IPS DF 6.9 (cell line): ENCODE measurements around the gene TNFAIP8.

Experiments
- DNase-seq: peaks from one replicate; pipeline ENCODE4 v3.0.0-alpha.2; 2013; ENCODE audit warnings: low read depth, low spot score
- H3K27ac ChIP-seq: one replicate; pipeline ENCODE4 v1.5.1; 2013; ENCODE audit warnings: low read length, control low read depth
- H3K27me3 ChIP-seq: 2 replicates; pipeline ENCODE4 v1.6.1; 2013; ENCODE audit warnings: mild to moderate bottlenecking, low read length; ENCODE audit not compliant: control insufficient read depth, insufficient read depth
- H3K36me3 ChIP-seq: 2 replicates; pipeline ENCODE4 v1.6.1; 2013; ENCODE audit warnings: low read length; ENCODE audit not compliant: control insufficient read depth, insufficient read depth
- H3K4me1 ChIP-seq: 2 replicates; pipeline ENCODE4 v1.6.1; 2013; ENCODE audit warnings: low read length; ENCODE audit not compliant: control insufficient read depth, insufficient read depth
- H3K4me3 ChIP-seq: 2 replicates; pipeline ENCODE4 v1.5.1; 2013; ENCODE audit warnings: mild to moderate bottlenecking, low read length
- H3K9me3 ChIP-seq: 2 replicates; pipeline ENCODE4 v1.6.1; 2013; ENCODE audit warnings: low read length, inconsistent platforms; ENCODE audit not compliant: control insufficient read depth, insufficient read depth
- WGBS: extraction: QIAGEN DNeasy Blood & Tissue Kit; methylation state at CpG from one replicate; pipeline ENCODE4 v1.1.7; 2013; ENCODE audit warnings: mixed read lengths, missing lambda C conversion rate; ENCODE audit not compliant: insufficient read length, insufficient coverage; 5-methylcytosine and 5-hydroxymethylcytosine counted together

Gene TNFAIP8

DNA sequence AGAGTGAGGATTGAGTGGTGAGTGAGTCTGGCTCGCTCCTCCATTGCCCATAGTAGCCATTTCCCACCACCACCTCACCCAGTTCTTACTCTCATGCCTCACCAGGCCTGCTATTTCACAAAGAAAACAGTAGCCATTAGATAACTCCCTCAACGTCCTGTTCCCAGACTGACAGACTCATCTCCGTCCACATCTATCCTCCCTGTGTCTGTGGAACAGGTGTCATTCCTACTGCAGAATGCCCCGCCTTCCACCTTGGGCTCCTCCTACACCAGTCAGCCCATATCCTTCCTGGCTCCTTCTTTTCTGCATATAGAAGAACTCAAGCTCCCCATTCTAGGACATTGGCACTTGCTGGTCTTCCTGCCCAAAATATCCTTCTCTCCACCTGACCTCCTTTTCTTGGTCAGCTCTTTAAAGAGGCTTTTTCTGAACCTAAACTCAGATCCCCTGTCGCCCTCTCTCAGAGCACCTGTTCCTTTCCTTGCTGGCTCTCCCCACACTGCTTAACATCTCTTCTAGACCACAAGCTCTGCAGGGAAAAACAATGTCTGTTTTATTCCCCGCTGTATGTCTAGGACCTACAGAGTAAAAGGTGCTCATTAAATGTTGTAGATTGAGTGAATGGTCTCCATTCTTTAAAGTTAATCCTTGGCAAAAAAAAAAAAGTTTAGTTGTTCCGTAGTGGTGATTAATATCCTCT, 3.2 kb downstream of the TNFAIP8 start:
- Histone ChIP-seq H3K27me3 (no peaks in the 10 kb centered on the region), H3K9me3 (no peaks in the 10 kb centered on the region), H3K4me3 (no peak overlapping the region), H3K36me3 (no peaks in the 10 kb centered on the region), H3K4me1 (peaks cover 5% of the 10 kb centered on the region), H3K27ac (no peak overlapping the region)
- WGBS, result no CpG with 5 or more reads among the region's 7 CpGs
- DNase-seq, result no peak

DNA sequence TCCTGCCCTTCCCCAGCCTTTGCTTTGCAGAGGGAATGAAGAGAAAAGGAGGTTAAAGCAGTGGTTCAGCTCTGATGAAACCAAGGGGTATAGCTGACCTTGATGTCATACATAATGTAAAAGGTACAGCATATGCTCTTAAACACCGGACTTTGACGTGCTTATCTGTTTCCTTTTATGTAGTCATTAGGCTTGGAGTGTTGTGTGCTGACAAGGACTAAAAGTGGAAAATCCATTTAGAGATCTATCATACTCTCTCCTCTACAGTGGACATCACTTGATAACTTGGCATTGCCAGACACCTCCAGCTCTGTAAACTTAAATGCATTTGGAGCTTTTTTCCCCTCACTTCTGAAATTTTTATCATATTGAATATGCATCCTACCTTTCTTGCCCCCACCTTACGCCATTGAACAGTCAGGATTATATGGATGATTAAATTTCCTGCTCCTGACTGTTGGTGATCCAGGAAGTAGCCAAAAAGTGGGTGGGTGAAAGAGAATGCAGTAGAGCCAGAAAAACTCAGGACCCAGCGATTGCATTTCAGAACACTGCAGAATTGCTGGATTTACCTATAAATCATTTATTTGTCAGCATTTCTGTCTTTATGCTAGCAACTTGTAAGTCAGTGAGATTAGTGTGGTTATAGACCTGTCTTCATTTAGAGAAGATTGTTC, 4.1 kb downstream of the TNFAIP8 start:
- Histone ChIP-seq H3K27ac (no peak overlapping the region), H3K9me3 (no peaks in the 10 kb centered on the region), H3K27me3 (no peaks in the 10 kb centered on the region), H3K4me1 (peaks cover 5% of the 10 kb centered on the region), H3K36me3 (no peaks in the 10 kb centered on the region), H3K4me3 (no peak overlapping the region)
- WGBS, result no CpG with 5 or more reads among the region's 4 CpGs
- DNase-seq, result no peak

DNA sequence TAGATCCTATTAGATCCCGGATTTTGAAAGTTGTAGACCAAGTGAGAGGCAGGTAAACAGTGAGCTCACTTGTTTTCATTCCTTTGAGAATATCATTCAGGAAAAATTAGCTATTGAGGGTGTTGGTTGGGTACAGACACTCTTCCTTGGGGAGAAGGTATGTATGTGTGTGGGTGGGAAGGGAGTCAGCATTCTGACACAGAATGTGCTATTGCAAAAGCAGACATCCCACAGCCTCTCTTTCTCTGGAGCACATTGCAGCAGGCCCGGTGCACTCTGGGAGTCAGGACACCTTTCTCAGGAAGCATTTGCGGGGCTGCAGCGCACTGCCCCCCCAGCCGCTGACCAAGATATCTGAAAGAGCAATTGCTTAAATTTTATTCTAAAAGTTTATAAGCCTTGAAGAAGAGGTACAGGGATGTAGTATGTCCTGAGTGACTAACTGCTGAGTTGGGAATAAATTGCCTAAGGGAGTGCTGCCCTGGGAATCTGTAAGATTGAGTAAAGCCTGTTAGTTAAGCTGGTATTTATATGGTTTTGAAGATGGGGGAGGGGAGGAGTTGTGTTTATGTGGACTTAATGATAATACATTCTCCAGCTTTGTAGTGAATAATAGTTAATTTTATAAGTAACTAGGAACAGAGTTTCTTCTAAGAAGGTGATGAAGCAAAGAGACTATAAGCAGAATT, 5.2 kb downstream of the TNFAIP8 start:
- H3K27ac ChIP-seq, result no peak overlapping the region
- no peak for DNase-seq
- no CpG with 5 or more reads among the region's 5 CpGs for WGBS
- H3K9me3 ChIP-seq, result no peaks in the 10 kb centered on the region
- H3K36me3 ChIP-seq, result no peaks in the 10 kb centered on the region
- H3K4me3 ChIP-seq, result no peak overlapping the region
- no peaks in the 10 kb centered on the region for H3K27me3 ChIP-seq
- peaks cover 5% of the 10 kb centered on the region for H3K4me1 ChIP-seq

DNA sequence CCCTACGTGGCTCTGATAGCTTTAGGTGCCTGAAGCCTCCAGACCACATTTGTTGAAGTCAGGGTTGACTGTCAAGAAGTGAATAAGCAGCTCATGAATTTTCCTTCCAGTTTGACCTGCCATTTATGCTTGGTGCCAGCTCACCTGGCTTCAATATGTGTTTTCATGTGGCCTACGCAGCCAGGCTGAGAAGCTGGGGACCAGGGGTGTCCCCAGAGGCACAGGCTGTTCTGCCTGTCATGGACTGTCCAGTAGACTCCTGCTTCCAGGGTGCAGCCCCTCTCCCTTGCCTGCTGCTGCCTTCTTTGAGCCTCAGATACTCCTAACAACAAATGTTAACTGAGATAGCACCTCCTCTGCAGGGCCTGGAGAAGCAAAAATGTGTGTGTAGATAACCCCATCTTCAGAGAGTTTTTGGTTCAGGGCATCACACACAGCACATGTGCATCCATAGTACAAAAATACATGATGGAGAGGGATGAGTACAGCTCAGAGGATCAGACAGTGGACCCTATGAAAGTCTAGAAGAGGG, 5.8 kb downstream of the TNFAIP8 start:
- no peak for DNase-seq
- no peak overlapping the region for H3K4me3 ChIP-seq
- peaks cover 5% of the 10 kb centered on the region for H3K4me1 ChIP-seq
- H3K27me3 ChIP-seq, result no peaks in the 10 kb centered on the region
- WGBS, result no CpG with 5 or more reads among the region's 2 CpGs
- H3K9me3 ChIP-seq, result no peaks in the 10 kb centered on the region
- H3K36me3 ChIP-seq, result no peaks in the 10 kb centered on the region
- no peak overlapping the region for H3K27ac ChIP-seq

- Histone ChIP-seq H3K27ac (no peak overlapping the region), H3K36me3 (no peaks in the 10 kb centered on the region), H3K9me3 (no peaks in the 10 kb centered on the region), H3K27me3 (no peaks in the 10 kb centered on the region), H3K4me3 (no peak overlapping the region), H3K4me1 (peaks cover 5% of the 10 kb centered on the region)
- no peak for DNase-seq
- WGBS, result no CpG with 5 or more reads among the region's 2 CpGs
Measured at GRCh38 chr5:119362714-119363113, 6.9 kb downstream of the TNFAIP8 start.

- no peaks in the 10 kb centered on the region for H3K9me3 ChIP-seq
- H3K27ac ChIP-seq, result no peak overlapping the region
- H3K27me3 ChIP-seq, result no peaks in the 10 kb centered on the region
- H3K4me3 ChIP-seq, result no peak overlapping the region
- no CpG with 5 or more reads among the region's 2 CpGs for WGBS
- H3K4me1 ChIP-seq, result peaks cover 5% of the 10 kb centered on the region
- H3K36me3 ChIP-seq, result no peaks in the 10 kb centered on the region
- DNase-seq, result no peak
Measured at GRCh38 chr5:119363271-119363670, 7.5 kb downstream of the TNFAIP8 start.

GRCh38 chr5:119363936-119364335, 8.1 kb downstream of the TNFAIP8 start:
- no peak overlapping the region for H3K4me3 ChIP-seq
- DNase-seq, result no peak
- no CpG with 5 or more reads among the region's 2 CpGs for WGBS
- H3K27ac ChIP-seq, result no peak overlapping the region
- no peaks in the 10 kb centered on the region for H3K27me3 ChIP-seq
- no peaks in the 10 kb centered on the region for H3K36me3 ChIP-seq
- H3K9me3 ChIP-seq, result no peaks in the 10 kb centered on the region
- H3K4me1 ChIP-seq, result peaks cover 3% of the 10 kb centered on the region

DNA sequence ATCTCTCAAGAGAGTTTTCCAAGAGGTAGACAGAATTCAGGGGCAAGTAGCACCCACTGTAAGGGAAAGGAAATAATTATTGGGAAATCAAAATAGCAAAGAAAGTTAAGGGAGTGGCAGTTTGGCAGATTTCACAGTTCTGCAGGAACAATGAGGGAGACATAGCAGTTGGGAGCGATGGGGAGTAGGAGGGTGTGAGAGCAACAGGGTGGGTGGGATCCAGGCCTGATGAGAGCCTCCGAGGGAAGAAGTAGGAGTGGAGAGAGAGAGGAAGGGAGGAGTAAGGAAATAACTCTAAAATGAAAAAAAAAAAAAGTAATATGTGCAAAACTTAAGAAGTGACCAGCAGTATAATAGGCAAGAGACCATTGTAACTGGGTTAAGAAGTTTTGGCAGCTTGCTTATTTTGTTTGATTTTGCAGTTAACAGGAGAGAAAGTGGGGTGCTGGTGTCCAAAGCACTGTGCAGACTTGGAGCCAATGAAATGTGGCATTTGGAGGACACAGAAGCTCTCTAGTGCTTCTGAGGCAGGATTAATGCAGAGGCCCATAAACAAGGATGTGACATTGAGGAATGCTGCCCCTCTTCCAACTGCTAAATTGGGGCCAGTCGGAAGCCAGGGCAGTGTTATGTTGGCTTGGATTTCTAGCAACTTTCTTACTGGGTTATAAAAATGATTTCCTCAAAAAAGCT, 10.2 kb downstream of the TNFAIP8 start:
- no peaks in the 10 kb centered on the region for H3K9me3 ChIP-seq
- DNase-seq, result no peak
- no peak overlapping the region for H3K4me3 ChIP-seq
- no peak overlapping the region for H3K27ac ChIP-seq
- peaks cover 2% of the 10 kb centered on the region for H3K4me1 ChIP-seq
- no CpG with 5 or more reads among the region's 3 CpGs for WGBS
- no peaks in the 10 kb centered on the region for H3K36me3 ChIP-seq
- H3K27me3 ChIP-seq, result no peaks in the 10 kb centered on the region

GRCh38 chr5:119366540-119366881, 10.7 kb downstream of the TNFAIP8 start:
- Histone ChIP-seq H3K9me3 (no peaks in the 10 kb centered on the region), H3K36me3 (no peaks in the 10 kb centered on the region), H3K4me1 (peaks cover 2% of the 10 kb centered on the region), H3K4me3 (no peak overlapping the region), H3K27ac (no peak overlapping the region), H3K27me3 (no peaks in the 10 kb centered on the region)
- no CpG with 5 or more reads among the region's 2 CpGs for WGBS
- DNase-seq, result no peak

- no CpG with 5 or more reads among the region's 1 CpG for WGBS
- Histone ChIP-seq H3K36me3 (no peaks in the 10 kb centered on the region), H3K27ac (no peak overlapping the region), H3K27me3 (no peaks in the 10 kb centered on the region), H3K4me1 (peaks cover 2% of the 10 kb centered on the region), H3K9me3 (no peaks in the 10 kb centered on the region), H3K4me3 (no peak overlapping the region)
- DNase-seq, result no peak
Measured at GRCh38 chr5:119367502-119368237, 11.9 kb downstream of the TNFAIP8 start.
